A673 (cell line): Measurements from ENCODE around the gene LGALS12.

Source experiments
- CTCF ChIP-seq: fragments of 300-800, 200-600 bp; sonication (generic); conservative IDR thresholded peaks from 2 replicates; pipeline ENCODE4 v1.5.1; 2017; ENCODE audit warnings: low read depth, mild to moderate bottlenecking, antibody characterized with exemption, low read length, moderate library complexity, mixed read lengths
- EZH2 ChIP-seq: fragments of 200-600 bp; sonication (generic); IDR thresholded peaks from 2 replicates; pipeline ENCODE4 v1.6.1; 2017; ENCODE audit warnings: borderline replicate concordance, low read depth, mild to moderate bottlenecking, mixed read lengths, antibody characterized with exemption, low read length; ENCODE audit not compliant: poor library complexity, severe bottlenecking

GRCh38 chr11:63557570-63557969, 51.7 kb downstream of the LGALS12 start:
- TF ChIP-seq CTCF = no peak
- no peak for TF ChIP-seq EZH2
